Islet of Langerhans (tissue), 1 donor: ENCODE results near the gene DOCK6.

Experiments
- FAIRE-seq: peaks from one replicate; lab custom pipeline; 2011; peaks lifted over from hg19 to GRCh38; lab: Jason Lieb, UNC

The DOCK6 gene

GRCh38 chr19:11247391-11247790, 14.9 kb downstream of the DOCK6 start:
- FAIRE-seq = no peak

GRCh38 chr19:11246941-11247340, 15.4 kb downstream of the DOCK6 start:
- FAIRE-seq = no peak

DNA sequence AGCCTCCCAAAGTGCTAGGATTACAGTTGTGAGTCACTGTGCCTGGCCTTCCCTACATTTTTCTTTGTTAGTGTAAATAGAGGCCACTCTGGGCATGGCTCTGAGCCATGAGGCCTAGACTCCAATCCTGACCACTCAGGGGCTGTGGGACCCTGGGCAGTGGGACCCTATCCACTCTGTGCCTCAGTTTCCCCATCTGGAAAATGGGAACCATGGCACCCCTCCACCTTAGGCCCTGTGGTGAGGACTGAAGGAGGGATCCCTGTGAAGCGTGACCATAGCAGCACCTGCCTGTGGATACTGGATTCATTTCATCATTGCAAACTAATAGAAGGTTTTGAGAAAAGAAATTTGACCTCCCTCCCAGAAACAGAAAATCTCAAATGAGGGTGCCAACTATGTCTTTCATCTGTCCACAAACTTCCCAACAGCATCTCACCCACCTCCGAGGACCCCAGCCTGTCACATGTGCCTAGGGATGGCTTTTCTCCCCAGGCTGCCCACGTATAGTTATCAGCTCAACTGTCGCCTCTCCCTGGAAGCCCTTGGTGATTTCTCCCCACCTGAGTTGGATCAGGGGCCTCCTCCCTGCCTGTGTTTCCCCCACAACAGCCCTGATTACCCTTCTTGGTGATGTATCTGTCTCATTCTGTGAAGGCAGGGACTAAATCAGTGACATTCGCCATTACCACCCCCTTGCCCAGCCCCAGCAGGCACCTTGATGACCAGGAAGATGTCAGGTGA, 17.3 kb downstream of the DOCK6 start:
- FAIRE-seq = no peak

DNA sequence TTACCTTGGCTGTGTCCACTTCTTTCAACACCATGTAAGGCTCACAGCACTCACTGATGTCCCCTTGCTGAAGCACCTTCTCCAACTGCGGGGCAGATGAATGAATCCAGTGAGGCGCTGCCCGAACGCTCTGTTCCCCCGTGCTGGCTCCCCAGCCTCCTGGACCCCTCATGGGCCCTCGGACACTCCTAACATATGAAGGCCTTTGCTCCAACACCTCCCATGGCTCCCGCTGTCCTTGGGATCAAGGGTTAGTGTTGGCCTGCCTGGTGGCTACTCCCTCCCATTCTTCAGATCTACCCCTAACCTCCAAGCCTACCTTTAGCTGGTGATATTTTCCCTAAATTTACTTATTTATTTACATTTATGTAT, 18.5 kb downstream of the DOCK6 start:
- FAIRE-seq = no peak

- no peak for FAIRE-seq
These were observed 19.2 kb downstream of the DOCK6 start for GRCh38 chr19:11242864-11243797.

DNA sequence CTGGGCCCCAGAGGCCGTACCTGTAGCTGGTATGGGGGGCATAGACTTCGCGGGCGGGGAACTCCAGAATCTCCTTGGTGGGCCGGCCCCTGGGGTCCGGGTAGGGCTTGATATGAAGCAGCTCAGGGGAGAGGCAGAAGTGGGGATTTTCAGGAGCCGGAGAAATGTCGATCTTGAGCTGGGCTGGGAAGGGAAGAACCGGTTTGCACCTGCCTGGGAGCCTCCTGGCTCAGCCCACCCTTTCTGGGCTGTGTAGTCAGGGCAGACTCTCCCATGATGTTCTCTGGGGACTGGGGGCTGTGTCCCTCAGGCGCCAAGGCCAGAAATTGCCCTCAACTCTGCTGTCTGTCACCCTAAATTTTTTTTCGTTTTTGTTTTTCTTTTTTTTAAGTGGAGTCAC, 20.3 kb downstream of the DOCK6 start:
- no peak for FAIRE-seq

DNA sequence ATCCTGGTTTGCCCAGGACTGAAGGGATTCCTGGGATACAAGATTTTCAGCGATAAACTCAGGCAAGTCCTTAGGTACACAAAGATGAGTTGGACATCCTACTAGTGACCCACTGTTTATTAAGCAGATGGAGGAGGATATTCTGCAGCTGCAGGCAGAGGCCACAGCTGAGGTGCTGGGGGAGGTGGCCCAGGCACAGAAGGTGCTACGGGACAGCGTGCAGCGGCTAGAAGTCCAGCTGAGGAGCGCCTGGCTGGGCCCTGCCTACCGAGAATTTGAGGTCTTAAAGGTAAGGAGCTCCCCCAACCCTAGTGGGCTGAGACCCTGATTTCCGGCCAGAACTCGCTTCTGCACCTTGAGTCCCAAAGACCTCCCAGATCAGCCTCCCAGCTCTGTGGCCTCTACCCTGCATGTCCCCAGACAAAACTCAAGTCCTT, 22.3 kb downstream of the DOCK6 start:
- FAIRE-seq = no peak

DNA sequence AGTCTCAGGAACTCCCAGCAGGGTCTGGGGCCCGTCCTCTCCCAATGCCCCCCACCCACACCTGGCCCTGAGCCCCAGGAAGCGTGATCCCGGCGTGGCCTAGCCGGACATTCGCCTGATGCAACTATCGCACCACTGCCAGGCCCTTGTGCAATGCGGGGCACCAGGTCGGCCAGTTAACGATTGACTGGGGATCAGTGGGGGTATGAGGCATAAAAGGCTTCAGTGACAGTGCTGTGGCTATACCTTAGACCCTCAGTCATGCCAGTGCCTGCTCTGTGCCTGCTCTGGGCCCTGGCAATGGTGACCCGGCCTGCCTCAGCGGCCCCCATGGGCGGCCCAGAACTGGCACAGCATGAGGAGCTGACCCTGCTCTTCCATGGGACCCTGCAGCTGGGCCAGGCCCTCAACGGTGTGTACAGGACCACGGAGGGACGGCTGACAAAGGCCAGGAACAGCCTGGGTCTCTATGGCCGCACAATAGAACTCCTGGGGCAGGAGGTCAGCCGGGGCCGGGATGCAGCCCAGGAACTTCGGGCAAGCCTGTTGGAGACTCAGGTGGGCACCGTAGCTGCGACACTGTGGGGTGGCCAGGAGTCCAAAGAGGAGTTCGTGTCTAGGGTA, 22.8 kb downstream of the DOCK6 start, which contains the start of gene ANGPTL8:
TSS of gene ANGPTL8 (plus strand) at position 243 of the 624 bp plus-strand sequence. CDS start at position 262, 19 bp downstream.
- no peak for FAIRE-seq

- FAIRE-seq = no peak
These were observed 23.4 kb downstream of the DOCK6 start for GRCh38 chr19:11238781-11239376.

GRCh38 chr19:11238041-11238440, 24.3 kb downstream of the DOCK6 start:
- no peak for FAIRE-seq

GRCh38 chr19:11237321-11237720, 25.0 kb downstream of the DOCK6 start:
- no peak for FAIRE-seq

DNA sequence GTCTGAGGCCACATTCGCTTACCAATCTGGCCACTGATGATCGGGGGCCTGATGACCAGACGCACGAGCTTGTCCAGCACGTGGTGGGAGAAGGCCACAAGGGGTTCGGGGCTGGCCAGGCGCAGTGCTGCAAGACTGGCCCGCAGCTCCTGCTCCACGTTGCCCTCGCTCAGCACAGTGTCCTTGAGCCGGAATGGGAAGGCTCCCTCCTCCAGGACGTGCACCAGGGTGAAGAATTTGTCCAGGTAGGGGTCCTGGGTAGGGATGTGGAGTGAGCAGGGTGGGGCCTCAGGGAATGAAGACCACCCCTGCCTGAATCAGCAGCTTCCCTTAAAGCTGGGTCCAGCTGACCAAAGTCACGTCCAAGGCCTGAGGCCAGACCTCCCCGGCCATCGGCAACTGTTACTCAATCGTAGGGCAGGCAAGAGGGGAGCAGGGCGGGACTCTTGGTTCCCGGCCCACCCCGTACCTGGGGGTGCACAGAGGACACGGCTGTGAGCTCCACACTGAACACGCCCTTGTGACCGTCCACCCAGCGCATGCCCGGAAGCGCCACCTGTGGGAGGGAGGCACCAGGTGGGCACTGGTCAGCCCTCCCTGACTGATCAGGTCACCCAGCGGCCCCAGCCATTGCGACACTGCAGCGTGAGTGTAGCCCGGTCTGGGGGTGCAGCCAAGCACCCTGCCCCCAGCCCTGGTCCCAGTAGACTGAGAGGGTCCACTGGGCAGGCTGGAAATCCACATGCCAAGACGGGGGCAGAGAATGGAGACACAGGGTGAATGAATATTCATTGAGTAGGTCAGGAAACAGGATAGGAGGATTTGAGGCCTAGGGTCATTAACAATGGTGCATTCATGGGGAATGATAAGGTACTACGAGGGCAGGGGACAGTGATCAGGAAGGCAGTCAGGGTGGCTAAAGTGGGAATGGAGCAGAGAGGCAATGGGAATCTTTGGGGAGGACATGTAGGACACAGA, 25.7 kb downstream of the DOCK6 start:
- no peak for FAIRE-seq

DNA sequence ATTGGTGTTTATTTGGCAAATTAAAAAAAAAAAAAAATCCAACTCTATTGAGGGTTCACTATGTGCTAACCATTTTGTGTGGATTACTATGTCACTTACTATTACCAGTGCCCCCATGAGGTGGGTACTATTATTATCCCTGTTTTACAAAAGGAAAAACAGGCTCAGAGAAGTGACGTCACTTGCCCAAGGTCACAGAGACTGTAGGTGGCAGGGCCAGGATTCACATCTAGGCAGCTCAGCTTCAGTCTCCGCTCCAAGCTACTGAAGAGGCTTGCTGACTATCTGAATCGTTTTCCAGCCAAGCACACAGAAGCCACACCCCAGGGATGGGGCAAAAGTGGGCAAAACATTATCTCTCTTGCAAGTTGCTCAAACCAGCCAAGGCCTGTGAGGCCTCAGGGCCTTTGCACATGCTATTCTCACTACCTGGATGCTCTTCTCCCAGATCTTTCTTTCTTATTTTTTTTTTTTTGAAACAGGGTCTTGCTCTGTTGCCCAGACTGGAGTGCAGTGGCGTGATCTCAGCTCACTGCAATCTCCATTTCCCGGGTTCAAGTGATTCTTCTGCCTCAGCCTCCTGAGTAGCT, 27.7 kb downstream of the DOCK6 start:
- no peak for FAIRE-seq

- FAIRE-seq = no peak
These were observed 29.3 kb downstream of the DOCK6 start for GRCh38 chr19:11233073-11233472.

DNA sequence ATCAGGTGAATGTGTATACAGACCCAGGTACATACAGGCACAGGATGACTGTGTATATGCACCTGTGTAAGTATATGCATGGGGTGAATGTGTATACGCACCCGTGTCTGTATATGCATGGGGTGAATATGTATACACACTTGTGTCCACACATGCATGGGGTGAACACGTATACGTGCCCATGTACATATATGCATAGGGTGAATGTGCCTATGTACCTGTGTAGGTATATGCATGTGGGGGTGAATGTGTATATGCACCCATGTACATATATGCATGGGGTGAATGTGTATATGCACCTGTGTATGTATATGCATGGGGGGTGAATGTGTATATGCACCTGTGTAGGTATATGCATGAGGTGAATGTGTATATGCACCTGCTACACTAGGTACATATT, 29.8 kb downstream of the DOCK6 start:
- no peak for FAIRE-seq

GRCh38 chr19:11230621-11231386, 31.5 kb downstream of the DOCK6 start:
- FAIRE-seq = no peak

DNA sequence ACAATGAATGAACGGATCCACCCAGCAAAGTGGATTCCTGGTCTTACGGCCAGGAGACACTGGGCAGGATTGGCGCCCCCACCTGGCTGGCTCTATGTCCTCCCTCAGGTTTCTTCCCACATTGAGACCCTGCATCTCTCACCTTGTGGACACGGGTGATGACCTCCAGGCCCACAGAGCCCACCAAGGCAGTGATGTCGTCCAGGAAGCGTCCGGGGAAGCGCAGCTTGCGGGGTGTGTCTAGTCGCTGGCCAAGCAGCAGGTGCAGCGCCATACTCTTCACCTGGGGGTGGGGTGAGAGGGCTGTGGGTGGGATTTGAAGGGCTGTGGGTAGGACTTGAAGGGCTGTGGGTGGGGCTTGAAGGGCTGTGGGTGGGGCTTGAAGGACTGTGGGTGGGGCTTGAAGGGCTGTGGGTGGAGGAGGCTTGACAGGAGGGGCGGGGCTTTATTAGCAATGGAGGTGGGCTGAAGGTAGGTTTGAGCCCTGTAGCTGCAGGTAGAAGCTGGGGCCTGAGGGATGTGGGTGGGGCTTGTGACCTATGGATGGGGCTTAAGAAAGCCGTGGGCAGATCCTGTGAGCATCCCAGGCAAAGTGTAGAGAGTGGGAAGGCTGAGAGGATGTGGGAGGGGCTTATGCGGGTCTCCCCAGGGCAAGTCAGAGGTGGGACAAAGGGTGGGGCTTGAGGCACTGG, 35.0 kb downstream of the DOCK6 start:
- FAIRE-seq = no peak

- no peak for FAIRE-seq
These were observed 35.6 kb downstream of the DOCK6 start for GRCh38 chr19:11226716-11227166.

DNA sequence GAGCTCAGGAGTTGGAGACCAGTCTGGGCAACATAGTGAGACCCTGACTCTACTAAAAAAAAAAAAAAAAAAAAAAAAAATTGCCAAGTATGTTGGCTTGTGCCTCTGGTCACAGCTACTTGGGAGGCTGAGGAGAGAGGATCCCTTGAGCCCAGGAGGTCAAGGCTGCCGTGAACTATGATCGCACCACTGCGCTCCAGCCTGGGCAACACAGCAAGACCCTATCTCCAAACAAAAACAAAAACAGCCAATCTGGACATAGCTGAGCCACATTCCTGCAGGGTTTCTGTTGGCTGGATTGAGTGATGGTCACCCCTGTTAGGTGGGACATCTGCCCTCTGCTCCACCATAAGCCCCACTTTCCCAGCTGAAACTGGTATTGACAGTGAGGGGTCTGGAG, 36.5 kb downstream of the DOCK6 start:
- no peak for FAIRE-seq
